Neural progenitor cell (in vitro differentiated cells): ENCODE measurements around the gene RARA.

Source experiments
- CTCF ChIP-seq: fragments of 200-600 bp; sonication (generic); IDR thresholded peaks from 2 replicates; pipeline ENCODE4 v1.5.1; 2017; ENCODE audit warnings: antibody characterized with exemption, mild to moderate bottlenecking
- EZH2 ChIP-seq: fragments of 200-600 bp; sonication (generic); IDR thresholded peaks from 2 replicates; pipeline ENCODE4 v1.6.1; 2017; ENCODE audit warnings: antibody characterized with exemption, mild to moderate bottlenecking, moderate library complexity

- TF ChIP-seq CTCF (no peak), EZH2 (no peak)
These were observed 68.9 kb downstream of the RARA start for GRCh38 chr17:40377832-40378231.
